ENCODE data around the gene KRTAP4-16. TPM values are rescaled to one million over a fixed set of nuclear protein-coding genes. Genes with fewer than 3 reads are reported as not detected.

The KRTAP4-16 gene
- total and polyA plus RNA-seq, 2 of the 8 experiments (the other 6 are each of a cell fraction or from before 2014, with no cell fraction given): not detected

- TF ChIP-seq CTBP2 (IDR thresholded peaks at IDR 0.05; ENCODE audit: borderline replicate concordance, insufficient read depth, insufficient read length, low read length) (no peak), JUN (IDR thresholded peaks at IDR 0.05; ENCODE audit: low read depth, low read length) (no peak), HDAC2 (IDR thresholded peaks at IDR 0.05; ENCODE audit: borderline replicate concordance in 1 of 2, low read depth in 2 of 2, low read length in 2 of 2) (no peak), TAF1 (IDR thresholded peaks at IDR 0.05; ENCODE audit: low read depth, low read length) (no peak), MAX (IDR thresholded peaks at IDR 0.05) (no peak), EGR1 (IDR thresholded peaks at IDR 0.05; ENCODE audit: borderline replicate concordance, low read depth, low read length) (no peak), JUND (IDR thresholded peaks at IDR 0.05; ENCODE audit: low read length) (no peak)
These were observed 43.3 kb downstream of the KRTAP4-16 start (continued) for GRCh38 chr17:41058741-41059140.
